Left renal pelvis (tissue), 4 donors: ENCODE measurements around the gene FGFBP1. TPM values are rescaled to one million over a fixed set of nuclear protein-coding genes. Genes with fewer than 3 reads are reported as not detected.

Experiments used
- DNase-seq, 4 donors: peaks; one replicate each; pipeline ENCODE4 v3.0.0-alpha.2; 2013; ENCODE audit warnings: low read depth in 4 of 4, low spot score in 3 of 4
- polyA plus RNA-seq, 4 donors: library from polyadenylated mRNA; unstranded; fragments of 120-200 nt; gene quantifications; one replicate each; pipeline ENCODE4 v1.2.1, GENCODE V29; 2013; ENCODE audit not compliant: insufficient read length in 4 of 4

Gene FGFBP1
- under 1 TPM in 3 of 4 donors, not detected in 1; 0.12 to 0.16 (median 0.15) TPM for polyA plus RNA-seq

DNA sequence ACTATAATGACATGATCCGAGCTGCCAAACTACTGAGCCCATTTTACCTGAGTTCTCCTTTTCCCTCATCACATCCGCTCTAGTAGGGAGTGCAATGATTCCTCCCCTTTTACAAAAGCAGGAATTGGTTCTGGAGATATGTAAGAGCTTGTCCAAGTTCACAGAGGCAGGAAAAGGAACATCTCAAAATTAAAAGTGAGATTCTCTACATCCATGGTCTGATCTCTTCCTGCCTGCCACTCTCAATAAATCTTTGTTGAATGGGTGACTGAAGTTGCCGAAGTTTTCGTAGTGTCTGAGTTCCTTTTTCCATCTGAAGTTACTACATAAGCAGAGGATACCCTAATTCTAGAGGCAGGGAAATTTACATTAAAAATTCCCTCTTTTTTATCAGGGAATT lies at the start of gene FGFBP1:
TSS of gene FGFBP1 (minus strand) at position 101 of the 400 bp plus-strand sequence. CDS start 2,108 bp downstream, outside the sequence.
- no peak for DNase-seq

DNA sequence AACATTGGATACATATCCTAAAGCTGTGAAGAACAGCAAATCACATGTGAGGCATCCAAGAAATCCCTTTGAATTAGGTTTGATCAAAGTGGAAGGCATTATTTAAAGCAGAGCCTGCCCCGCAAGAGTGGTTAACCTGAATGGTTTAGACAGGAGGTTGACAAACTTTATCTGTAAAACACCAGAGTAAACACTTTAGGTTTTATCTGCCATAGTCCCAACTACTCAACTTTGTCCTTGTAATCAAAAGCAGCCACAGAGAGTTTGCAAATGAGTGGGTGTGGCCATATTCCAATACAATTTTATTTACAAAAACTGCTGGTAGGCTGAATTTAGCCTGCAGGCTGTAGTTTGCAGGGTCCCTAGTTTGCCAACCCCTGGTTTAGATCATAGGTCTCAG lies 49.7 kb upstream of the FGFBP1 start:
- DNase-seq: no peak

DNA sequence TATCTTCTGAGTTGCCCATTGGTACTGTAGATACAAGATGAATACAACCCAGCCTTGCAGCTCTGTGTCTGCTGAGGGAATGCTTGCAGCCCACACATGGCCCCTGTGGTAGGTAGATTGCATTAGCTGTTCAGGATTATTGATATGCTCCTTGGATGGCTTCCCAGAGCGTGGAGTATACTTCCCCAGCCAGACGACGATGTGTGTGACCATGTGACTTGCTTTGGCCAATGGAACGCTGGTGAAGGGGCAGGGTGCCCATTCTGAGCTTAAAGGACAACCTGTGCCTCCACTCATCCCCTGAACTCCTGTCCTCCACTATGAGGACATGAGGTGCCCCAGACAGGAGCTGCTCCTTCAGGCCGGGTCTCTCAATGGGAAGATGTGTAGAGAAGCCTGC lies 48.4 kb upstream of the FGFBP1 start:
- no peak for DNase-seq

DNA sequence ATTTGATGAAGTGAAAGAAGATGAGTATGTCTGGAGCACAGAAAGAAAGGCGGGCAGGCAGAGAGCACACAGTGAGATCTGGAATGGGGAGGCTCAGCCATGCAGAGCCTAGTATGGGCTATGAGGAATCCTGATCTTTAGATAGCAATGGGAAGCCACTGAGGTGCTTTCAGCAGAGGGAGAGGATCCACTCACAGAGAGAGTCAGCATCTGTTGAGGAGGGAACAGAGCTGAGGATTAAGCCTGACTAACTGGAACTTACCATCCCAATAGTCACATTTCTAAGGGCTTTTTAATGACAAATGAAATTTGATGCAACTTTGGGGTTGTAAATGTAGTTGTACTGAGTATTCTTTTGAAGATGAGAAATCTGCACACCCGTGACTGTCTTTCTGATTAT lies 45.1 kb upstream of the FGFBP1 start:
- DNase-seq: no peak

DNA sequence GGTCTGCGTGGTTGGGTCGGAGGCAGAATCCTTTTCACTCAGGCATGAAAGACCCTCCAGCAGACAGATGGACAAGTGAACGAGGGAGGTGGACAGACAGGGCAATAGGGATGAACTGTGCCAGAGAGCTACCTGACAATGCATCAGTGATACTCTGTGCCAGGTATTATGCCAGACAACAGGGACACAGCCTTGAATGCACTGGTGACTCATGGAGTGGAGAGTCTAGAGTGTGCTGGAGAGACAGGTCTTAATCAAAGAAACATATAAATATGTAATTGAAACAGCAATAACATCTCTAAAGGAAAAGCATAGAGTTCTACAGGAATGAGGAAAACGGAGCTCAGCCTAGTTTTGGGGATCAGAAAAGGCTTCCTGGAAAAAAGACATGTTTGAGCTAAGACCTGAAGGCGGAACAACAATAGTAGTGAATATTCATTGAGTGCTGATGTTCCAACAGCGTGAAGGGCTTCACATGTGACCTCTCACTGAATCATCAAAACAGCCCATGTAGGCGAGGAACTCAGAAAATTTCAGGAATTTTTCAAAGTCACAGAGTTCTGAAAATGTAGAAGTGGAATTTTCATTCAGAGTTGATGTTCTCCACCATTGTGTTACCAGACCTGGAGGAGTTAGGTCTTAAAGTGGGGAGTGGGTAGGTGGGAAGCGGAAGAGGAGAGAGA lies 44.4 kb upstream of the FGFBP1 start:
- DNase-seq: no peak

DNA sequence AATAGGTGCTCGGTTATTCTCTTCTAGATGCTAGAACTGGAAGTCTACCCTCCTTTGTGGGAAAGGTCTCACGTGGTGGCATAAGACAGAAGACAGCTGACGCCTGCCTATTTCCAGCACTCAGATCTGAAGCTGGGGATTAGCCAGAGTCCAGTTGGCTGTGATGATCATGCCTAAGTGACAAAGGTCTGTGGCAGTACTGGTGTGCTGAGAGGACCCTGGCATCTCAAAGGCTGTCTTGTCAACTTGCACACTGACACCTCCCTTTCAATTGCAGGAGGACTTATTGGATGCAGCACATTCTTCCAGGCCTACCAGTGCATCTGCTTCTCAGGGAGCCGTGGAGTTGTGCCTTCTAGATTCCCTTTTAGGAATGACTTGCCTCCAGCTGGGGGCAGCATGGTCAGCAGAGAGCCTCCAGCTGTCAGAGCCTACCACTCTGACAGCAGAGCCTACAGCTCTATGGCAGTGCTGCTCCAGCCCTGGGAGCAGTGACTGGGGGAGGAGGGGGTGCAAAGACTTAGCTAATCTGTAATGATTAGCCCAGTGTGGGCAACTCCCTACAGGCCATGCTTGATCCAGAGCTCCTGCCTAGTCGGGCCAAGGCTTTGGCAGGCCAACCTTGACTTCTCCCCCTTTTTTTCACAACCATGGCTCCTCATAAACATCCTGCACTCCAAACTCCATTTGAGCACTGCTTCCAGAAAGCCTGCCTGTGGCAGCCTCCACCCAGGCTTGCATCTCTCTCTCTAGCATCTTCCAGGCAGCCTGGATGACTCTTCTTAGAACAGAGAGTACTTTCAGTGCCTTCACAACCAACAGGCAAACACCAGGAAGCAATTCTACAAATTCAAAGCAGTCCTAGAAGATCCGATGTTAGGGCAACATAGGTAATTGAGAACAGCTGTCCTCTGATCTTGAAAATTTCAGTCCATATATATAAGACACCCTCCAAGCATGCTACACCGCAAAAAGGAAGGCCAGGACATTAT lies 38.2 kb upstream of the FGFBP1 start:
- no peak for DNase-seq

DNA sequence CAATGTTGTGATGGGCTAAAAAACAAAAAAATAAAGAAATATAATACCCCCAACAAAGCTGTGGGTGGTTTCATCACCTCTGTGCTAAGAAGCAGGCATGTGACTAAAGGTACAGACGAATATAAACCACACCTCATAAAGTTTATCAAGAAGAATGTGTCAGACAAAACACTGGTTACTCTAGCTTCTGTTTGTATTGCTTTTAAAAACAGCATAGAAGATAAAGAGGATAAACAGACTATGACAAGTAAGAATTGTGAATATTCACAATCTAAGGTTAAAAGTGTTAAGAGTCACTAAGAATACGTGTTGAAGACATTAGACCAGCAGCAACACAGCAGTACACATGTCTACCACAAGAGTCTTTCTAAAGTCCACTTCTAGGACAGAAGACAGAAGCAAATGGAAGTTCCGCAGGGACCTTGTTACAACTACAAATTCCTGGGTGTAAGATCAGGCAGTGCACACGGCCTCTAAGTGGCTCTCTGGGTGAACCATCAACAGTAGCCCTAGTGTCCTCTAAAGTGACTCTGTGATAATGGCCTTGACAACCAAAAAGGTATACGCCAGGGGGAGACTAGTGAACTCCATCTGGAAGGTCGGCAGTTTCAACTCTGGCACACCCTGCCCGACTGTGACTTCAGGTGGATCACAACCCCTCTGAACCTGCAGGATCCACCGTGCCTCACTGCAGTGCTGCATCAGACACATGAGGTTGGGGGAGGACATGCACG lies 32.7 kb upstream of the FGFBP1 start:
- no peak for DNase-seq

DNA sequence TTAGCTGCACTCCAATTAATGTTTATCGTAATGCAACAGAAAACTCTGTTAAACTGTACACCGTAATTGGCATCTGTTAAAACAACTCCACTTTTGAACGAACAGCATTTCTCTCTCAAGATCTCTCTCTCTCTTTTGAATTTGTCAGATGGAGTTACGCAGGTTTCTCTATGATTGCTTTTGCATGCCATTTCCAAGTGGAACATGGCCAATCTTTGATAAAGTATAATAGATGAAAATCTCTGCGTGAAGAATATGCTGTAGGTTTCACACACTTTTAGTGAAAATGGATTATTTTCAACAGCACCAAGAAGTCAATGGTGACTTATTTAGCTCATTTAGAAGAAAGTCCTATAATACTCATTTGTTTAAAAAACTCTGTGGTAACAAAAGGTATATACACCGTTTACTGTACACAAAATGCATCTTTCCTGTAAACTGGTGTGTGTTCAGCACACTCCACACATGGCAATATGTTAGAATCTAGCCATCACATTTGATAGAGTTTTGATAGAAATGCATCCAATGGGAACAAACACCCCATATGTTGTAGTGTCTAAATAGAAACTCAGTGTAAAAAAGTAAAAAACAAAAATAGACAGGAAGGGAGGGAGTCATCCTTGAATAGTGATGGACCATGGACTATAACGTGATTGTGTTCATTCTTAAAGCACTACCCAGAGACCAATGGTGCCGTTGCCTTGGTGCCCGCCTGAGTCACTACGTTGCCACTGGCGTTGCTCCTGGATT lies 30.2 kb upstream of the FGFBP1 start:
- no peak for DNase-seq

DNA sequence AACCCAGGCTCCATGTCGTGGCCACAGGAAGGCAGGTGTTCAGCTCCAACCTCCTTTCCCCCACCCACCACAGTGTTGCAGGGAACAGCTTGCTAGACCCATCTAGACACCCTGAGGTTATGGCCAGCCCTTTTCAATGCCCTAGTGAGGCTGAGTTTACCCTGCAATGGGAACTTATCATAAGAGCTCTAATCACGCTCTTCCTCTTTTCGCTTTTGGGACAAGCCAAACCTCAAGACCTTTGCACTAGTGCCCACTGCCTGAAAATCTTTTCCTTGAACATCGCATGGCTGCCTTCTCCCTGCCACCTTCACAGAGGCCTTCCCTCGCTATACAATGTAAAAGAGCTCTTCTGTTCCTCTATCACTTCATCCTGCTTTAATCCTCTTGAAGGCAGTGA lies 26.8 kb upstream of the FGFBP1 start:
- DNase-seq: no peak

DNA sequence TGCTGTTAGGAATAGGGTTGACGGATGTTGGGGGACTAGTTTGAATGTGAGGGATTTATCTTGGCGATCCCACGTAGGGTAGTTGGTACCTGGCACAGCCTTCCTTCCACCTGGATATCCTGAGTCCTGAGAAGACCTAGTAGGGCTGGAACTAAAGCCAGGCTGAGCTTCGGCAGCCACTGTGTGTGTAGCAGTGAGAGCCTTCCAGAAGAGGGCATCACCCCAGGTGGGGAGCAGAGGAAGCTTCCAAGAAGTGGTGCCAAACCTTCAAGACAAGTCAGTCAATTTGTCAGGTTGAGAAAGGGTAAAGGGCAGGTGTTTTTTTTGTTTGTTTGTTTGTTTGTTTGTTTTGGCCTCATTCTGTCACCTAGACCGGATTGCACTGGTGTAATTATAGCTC lies 25.6 kb upstream of the FGFBP1 start:
- no peak for DNase-seq

DNA sequence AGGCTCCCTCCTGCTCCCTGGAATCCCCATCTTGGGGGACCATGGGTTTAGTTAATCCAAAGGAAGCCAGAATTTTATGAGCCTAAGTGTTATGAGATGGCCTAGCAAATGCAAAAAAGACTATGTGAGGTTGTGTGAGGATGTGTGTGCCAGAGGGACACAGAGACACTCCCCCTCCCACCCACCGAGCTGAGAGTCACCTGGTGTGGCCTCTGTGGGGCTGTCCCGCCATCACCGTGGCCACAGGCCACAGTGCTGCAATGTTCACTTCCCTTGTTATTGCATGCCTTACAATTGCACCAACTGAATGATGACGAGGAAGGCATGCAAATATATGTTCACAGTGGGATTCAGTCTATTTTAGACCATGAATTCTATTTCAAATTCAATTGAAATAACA lies 25.0 kb upstream of the FGFBP1 start:
- no peak for DNase-seq

DNA sequence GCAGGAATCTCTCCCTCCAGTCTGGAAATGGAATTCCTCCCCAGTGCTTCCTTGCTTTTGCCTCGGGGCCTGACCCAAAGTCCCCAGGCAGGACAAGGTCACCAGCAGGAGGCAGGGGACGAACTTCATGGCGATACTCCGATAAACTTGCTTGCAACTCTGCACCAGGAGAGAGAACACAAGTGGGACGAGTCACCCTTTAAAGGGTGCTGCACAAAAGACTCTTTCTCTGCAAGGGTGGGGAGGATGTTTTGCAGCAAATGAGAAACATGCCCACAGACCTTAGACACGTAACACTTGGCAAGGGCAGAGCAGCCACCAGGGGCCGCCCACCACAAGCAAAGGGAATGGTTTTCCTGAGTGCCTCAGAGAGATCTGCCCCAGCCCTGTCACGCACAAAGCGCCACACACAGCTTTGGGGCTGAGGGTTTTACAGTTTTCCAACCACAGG lies 24.5 kb upstream of the FGFBP1 start, which contains the start of gene FGFBP2:
TSS of gene FGFBP2 (minus strand) at position 175 of the 451 bp plus-strand sequence. CDS start at position 129, 46 bp downstream.
- no peak for DNase-seq

DNA sequence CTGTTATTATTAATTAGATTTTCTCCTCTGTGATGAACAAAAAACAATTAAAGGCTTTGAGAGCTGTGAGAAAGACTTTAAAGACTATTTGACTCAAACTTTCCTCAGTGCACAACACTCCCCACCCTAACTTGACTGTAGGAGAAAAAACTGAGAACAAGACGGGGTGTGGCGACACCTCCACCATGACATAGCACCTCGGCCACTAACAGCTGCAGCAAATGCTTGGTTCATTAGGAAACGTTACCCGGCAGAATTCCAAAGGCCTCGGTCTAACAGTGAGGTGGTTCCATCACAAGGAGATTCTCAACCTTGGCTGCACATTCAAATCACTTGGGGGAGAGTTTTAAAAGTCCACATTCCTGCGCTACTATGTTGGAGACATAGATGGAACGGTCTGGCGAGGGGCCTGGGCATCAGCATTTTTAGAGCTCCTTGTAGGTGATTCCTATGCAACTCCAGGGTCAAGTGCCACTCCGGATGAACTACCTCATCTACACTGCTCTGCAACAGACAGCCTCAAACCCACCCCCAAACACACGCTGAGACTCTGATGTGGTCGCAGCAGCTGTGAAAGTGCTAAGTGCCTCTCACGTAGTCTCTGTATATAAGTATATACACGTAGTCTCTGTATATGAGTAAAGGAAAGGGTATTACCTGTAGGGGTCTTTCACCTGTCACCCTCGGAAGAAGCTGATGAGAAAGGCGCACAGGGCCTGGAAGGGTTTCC lies 23.4 kb upstream of the FGFBP1 start:
- DNase-seq: no peak

DNA sequence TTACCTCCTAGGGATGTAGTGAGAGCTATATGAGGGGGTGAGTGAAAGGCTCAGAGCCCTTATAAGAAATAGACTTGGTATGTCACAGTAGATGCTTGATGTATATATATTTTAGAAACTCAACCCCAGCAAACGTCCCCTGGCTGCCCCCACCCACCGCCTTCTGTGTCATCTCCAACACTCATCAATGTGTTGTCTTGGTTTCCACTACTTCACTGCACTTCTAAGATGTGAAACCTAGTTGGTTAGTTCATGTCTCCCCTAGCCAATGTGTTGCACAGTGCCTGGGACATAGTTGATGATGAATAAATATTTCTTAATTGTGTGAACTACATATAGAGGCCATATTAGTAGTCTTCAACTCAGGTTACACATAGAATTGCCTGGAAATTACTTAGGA lies 20.0 kb upstream of the FGFBP1 start:
- DNase-seq: no peak

DNA sequence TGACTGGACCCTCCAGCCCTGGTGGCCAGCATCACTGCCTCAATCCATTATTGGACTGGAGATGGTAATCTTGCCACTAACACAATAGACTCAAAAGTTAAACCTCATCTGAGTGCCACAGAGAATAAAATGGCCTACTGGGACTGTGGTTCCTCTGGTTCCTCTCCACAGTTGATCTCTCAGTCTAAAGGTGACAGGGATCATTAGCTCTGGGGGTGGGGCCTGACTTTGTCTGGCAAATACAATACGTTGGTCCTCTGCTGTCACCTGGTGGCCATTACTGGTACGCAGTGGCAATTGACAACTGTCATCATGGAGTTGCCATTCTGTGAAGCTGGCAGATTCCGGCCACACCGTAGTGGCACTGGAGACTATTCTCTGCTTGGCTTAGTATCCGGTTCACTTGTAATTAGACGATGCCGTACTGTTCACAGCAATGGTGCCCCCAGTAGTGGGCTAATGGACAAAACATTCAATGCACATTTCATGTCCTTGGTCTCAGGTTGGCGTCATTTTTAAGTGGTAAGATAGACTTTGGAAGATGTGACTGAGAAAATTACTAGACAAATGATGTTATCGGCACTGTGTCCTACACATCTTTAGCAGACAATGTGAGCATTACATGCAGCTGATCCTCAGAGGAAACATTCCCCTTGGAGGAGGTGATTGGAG lies 17.8 kb upstream of the FGFBP1 start:
- DNase-seq: peak in 2 of 4 donors; percentile 22 to 26

DNA sequence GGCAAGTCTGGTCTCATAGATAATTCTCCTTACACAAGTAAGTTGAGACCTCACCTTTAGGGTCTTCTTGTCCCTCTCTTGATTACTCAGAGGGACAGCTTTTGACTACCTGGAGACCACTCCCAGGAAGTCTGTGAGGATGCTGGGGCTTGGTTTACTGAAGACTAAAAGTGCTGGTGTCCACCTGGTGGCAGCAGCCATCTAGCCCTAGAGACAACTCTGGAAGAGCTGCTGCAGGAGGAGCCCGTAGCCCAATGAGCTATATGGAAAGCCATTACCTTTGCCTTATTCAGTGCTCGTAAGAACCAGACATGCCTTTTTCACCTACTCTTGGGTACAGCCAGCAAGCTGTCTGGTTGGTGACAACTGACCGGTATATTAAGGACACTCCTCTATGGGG lies 17.1 kb upstream of the FGFBP1 start:
- DNase-seq: no peak

DNA sequence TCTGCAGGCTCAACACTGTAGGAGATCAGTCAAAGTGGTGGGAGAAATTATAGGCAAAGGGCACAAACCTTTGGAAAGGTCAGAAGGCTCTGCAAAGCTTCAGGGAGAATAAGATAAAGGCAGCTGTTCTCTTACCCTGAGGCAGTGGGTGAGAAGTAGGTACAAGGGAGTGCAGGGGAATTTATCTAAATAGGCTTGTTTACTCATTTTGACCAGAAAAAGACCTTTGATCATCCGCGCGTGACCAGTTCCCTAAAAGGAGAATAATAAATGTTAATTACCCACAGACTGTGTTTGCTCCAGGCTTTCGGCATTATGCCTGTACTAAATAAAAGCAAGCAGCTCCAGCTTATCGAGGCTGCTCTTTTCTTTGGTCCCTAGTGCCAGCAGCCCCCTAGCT lies 15.1 kb upstream of the FGFBP1 start:
- no peak for DNase-seq

DNA sequence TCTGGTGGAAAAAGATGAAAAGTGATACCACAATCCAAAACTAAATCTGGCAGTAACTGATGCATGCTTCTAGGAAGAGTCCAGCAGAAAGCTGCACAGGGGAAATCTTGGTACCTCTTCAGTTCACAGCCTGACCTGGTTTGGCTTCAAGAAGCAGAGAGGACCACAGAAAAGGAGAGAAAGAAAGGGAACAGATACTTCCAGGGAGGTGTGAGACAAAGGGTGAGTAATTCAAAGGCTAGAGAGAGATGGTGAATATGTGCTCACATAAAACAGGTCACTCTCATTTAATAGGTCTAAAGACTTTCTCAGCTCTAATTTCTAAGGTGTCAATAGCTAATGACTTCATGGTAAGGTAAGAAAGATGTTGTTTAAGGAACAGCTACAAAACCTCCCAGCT lies 13.2 kb upstream of the FGFBP1 start:
- no peak for DNase-seq

DNA sequence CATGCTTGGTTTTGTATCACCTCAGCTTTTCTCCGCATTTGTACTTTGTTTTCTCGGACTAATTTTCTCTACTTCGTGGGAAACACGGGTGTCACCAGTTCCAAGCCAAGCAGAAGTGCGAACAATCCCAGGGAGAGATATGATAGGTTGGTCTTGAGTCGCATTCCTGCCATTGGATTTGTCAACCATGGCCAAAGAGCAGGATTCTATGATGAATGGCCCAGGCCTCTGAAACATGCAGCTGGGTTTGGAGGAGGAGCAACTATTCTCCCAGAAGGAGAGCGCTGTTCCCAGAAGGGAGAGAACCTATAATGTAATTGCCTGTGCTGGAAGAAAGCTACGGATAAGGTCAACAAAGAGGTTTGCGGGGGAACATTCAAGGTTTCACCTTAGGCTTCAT lies 10.3 kb upstream of the FGFBP1 start:
- DNase-seq: no peak
